Hepatic stellate cell (primary cell): ENCODE measurements around the gene TMEM82.
A peak's percentile ranks its signal among the peaks of the same experiment; 100 is the strongest.
"Not testable (repeated sequence)": the region's sequence is repeated elsewhere in the genome, so short reads cannot be mapped to it uniquely, and the experiment has no call there.

ENCODE experiments used
- DNase-seq: peaks from one replicate; pipeline ENCODE4 v3.0.0; 2011; ENCODE audit warnings: low spot score

Gene TMEM82

GRCh38 chr1:15742339-15742801 lies at the start of gene TMEM82:
TMEM82 (plus strand) TSS chr1:15742499; CDS start chr1:15742560, 61 bp downstream.
- no peak for DNase-seq

GRCh38 chr1:15693371-15693770 lies 48.9 kb upstream of the TMEM82 start:
- no peak for DNase-seq

DNA sequence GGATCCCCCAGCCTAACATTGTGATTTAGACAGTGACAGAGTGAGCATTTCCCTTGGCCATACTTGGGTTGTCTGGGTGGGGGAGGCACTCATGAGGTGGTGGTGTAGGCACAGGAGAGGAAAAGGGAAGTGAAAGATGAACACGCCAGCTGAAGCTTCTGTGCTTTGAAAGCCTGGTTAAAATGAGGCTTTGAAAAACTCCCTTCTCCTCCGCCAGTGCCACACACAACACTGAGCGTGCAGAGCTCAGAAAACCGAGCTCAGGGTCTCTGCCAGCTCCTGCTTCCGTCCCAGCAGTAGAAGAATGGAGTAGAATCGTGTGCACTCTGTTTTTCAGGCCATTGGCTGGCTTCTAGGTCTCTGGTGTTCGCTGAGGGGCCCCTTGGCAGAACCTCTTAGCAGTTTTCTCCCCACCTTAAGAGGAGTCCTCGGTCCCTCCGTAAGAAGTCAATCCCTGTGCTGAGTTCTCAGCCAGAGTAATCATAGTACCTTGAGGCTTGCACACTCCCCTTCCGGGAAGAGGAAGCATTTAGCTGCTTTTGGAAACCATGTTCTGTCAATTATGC lies 45.3 kb upstream of the TMEM82 start:
- DNase-seq: no peak

DNA sequence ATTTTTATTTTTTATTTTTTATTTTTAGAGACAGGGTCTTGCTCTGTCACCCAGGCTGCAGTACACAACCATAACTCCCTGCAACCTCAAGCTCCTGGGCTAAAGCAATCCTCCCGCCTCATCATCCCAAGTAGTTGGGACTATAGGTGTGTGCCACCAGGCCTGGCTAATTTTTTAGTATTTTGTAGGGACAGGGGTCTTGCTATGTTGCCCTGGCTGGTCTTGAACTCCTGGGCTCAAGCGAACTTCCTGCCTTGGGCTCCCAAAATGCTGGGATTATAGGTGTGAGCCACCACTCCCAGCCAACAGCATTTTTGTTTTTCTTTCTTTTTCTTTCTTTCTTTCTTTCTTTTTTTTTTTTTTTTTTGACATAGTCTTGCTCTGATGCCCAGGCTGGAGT lies 44.1 kb upstream of the TMEM82 start:
- no peak for DNase-seq

- DNase-seq: not testable (repeated sequence)
Measured at GRCh38 chr1:15699321-15699720, 43.0 kb upstream of the TMEM82 start.

DNA sequence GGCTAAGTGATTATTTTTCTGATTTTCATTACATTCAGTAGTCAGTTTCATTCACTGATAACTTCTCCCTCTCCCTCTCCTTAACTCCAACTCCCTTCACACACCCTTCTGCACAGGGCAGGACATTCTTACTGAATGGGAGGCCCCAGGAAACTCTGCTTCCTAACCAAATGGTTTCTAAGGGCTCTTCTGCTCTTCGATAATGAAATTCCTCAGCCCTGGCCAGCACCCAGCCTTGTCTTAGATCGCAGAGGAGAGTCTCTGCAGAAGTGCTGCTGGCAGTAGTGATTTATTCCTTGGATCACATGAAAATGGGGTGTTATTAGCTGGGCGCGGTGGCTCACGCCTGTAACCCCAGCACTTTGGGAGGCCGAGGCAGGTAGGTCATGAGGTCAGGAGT lies 41.8 kb upstream of the TMEM82 start:
- no peak for DNase-seq

- no peak for DNase-seq
Measured at GRCh38 chr1:15701784-15702183, 40.5 kb upstream of the TMEM82 start.

- peak; percentile 43 for DNase-seq
Measured at GRCh38 chr1:15702722-15703550, 39.4 kb upstream of the TMEM82 start.

GRCh38 chr1:15703562-15703961 lies 38.7 kb upstream of the TMEM82 start:
- peak; percentile 93 for DNase-seq

DNA sequence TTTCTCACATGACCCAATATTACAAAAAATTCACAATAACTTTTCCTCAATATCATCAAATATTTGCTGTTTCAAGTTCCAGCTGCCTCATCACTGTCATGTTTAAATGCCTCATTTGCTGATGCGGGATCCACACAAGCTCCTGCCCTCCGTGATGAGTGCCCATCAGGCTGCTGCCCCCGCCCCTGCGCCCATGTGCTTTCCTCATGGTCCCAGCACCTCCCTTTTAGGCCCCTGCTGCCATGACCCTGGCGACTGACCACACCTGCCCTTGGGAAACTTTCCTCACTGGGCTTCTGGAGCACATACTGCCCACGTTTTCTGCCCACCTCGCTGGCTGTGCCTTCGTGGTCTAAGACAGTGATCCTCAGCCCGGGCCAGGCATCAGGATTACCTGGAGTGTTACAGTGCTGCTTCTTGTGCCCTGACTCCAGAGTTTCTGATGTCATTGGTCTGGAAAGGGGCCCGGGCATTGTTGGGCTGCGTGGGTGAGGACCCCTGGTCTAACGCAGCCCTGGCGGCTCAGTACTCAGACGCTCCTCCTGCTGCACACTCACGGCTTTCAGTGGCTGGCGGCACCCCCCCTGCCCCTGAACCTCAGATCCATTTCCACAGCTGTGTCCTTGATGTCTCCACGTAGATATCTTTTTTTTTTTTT lies 37.6 kb upstream of the TMEM82 start:
- no peak for DNase-seq

GRCh38 chr1:15705184-15705566 lies 37.1 kb upstream of the TMEM82 start:
- DNase-seq: no peak

DNA sequence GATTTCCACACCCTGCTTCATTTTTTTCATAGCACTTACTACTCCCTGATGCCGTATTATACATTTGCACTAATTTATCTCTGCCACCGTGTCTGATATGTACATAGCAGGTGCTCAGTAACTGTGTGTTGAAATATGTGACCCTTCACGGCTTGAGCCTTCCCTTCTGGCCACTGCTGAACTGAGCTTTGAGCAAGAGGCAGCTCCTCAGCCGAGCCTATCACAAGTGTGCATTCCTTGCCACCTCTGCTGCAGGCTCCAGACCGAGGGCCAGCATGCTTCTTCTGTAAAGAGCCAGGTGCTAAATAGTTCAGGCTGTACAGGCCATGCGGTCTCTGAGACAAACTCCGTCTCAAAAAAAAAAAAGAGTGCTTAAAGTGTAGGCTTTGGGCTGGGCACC lies 35.5 kb upstream of the TMEM82 start:
- DNase-seq: no peak

GRCh38 chr1:15707239-15707925 lies 34.9 kb upstream of the TMEM82 start:
- no peak for DNase-seq

GRCh38 chr1:15708486-15709137 lies 33.7 kb upstream of the TMEM82 start:
- no peak for DNase-seq

DNA sequence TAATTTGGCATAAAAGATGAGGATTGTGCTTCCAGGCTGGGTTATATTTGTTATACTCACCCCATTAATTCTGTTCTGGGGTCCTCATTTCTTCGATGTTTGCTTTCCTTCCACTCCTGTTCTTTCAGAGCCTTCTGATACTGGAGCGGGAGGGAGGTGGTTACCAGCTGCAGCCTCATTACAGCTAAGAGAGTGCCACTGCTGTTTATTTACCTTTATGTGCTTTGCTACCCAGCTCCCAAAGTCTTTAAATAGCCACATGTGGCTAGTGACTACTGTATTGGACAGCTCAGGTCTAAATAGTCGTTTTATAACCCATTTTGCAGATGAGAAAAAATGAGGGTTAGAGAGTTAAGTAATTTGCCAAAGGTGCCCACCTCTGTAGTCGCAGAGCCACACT lies 33.1 kb upstream of the TMEM82 start:
- no peak for DNase-seq

- no peak for DNase-seq
Measured at GRCh38 chr1:15712168-15712567, 30.1 kb upstream of the TMEM82 start.

DNA sequence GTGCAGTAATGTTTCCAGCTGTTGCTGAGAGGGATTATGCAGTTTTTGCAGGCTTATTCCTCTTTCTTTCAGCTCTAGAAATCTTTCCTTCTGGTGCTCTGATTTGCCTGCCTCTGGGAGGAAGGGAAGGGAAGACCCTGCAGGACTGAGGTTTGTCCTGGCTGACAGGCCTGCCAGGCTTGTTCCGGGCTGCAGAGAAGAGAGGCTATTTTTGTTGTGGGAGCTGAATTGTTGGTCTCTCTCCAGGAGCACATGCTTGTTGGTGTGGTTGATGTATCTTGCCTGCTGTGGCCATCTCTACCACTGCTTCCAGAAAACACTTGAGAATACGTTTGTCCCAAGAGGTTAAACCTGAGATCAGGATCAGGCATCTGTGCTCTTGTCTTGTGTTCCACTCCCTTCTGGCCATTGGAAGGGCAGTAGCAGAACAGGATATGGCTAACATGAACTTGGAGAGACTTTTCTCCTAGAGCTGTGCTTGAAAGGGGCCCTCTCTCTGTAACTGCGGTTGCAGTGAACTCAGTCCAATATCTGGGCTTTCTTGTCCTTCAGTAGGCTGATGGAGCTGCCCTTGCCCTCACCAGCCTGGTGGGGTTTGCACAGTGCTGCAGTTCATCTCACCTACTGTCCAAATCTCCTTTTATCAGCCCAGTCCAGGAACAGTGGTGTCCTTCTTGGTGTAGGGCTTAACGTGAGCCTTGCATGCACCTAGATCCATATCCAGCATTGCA lies 27.7 kb upstream of the TMEM82 start:
- DNase-seq: peak; percentile 55

- no peak for DNase-seq
Measured at GRCh38 chr1:15717418-15718125, 24.7 kb upstream of the TMEM82 start.

DNA sequence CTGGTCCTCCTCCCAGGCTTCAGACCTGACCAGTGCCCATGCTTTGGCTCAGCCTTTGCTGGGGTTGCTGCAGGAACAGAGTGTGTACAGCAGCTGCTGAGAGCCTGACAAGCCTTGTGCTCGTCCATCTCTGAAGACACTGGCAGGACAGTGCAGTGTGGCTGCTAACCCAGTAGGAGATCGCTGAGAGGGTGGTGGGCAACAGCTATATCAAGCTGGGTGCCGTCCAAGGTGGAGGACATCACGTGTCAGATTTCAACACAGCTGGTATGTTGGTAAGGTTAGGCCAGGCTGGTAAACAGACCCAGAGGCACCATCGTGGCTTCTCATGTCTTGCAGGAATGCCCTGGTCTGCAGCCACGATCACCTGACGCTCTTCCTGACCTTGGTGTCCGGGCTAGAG lies 24.1 kb upstream of the TMEM82 start:
- DNase-seq: no peak

GRCh38 chr1:15719381-15720120 lies 22.7 kb upstream of the TMEM82 start:
- no peak for DNase-seq
